K562 (cell line): ENCODE data around the gene RNF187. TPM values are rescaled to one million over a fixed set of nuclear protein-coding genes. Genes with fewer than 3 reads are reported as not detected.
A peak's percentile ranks its signal among the peaks of the same experiment; 100 is the strongest.

Experiments
- ARHGAP35 ChIP-seq: fragments of 450-650 bp; IDR thresholded peaks from 2 replicates; pipeline ENCODE4 v1.6.1; 2018; ENCODE audit not compliant: partially characterized antibody
- GABPB1 ChIP-seq: sonication (generic); formaldehyde crosslinking; IDR thresholded peaks from 2 replicates; pipeline ENCODE4 v1.8.0; 2022; ENCODE audit warnings: mild to moderate bottlenecking, missing genetic modification reagents
- MYBL2 ChIP-seq, 2 experiments: fragments of 450-650 bp in 1 of 2; sonication (generic) in 1 of 2; formaldehyde crosslinking in 1 of 2; IDR thresholded peaks; 2 replicates each; pipeline versions ENCODE4 v1.6.1 to v1.8.1; 2017 to 2022; ENCODE audit warnings: borderline replicate concordance in 1 of 2, inconsistent platforms in 1 of 2, low read depth in 1 of 2, mild to moderate bottlenecking in 1 of 2, missing genetic modification reagents in 1 of 2, moderate library complexity in 1 of 2
- NCOA4 ChIP-seq: fragments of 450-650 bp; IDR thresholded peaks from 2 replicates; pipeline ENCODE4 v1.6.1; 2018; ENCODE audit warnings: mild to moderate bottlenecking; ENCODE audit not compliant: partially characterized antibody
- NCOA6 ChIP-seq: fragments of 450-650 bp; IDR thresholded peaks from 2 replicates; pipeline ENCODE4 v1.6.1; 2017; ENCODE audit warnings: mild to moderate bottlenecking
- PPARD ChIP-seq: fragments of 250-450 bp; sonication (Bioruptor Pico); IDR thresholded peaks from 2 replicates; pipeline ENCODE4 v1.8.0; 2022; ENCODE audit warnings: inconsistent platforms, mild to moderate bottlenecking, moderate library complexity
- SREBF1 ChIP-seq: fragments of 150-350 bp; IDR thresholded peaks from 2 replicates; pipeline ENCODE4 v1.6.1; 2014; ENCODE audit warnings: antibody characterized with exemption, low read depth, low read length, borderline replicate concordance
- YY1 ChIP-seq, 3 experiments: IDR thresholded peaks; 2 replicates each; pipeline ENCODE4 v1.6.1; 2011; ENCODE audit warnings: low read length in 2 of 3, mild to moderate bottlenecking in 2 of 3, moderate library complexity in 2 of 3, borderline replicate concordance in 1 of 3, control low read depth in 1 of 3, low read depth in 1 of 3; ENCODE audit not compliant: insufficient read depth in 3 of 3, insufficient replicate concordance in 2 of 3, control insufficient read depth in 1 of 3, insufficient read length in 1 of 3; ENCODE audit errors: extremely low read depth in 1 of 3
- ZNF134 ChIP-seq: fragments of 250-450 bp; sonication (Bioruptor Pico); conservative IDR thresholded peaks from 2 replicates; pipeline ENCODE4 v1.4.0; 2020
- ZNF551 ChIP-seq: fragments of 250-450 bp; sonication (Bioruptor Pico); IDR thresholded peaks from 2 replicates; pipeline ENCODE4 v1.5.0; 2021; ENCODE audit warnings: mild to moderate bottlenecking, moderate library complexity
- ZNF717 ChIP-seq: fragments of 250-450 bp; sonication (Bioruptor Pico); IDR thresholded peaks from 2 replicates; pipeline ENCODE4 v1.5.0; 2021
- polyA plus RNA-seq, 8 experiments: library from polyadenylated mRNA; depleted of rRNA in 4 of 8; stranded (reverse) in 5 of 8; unstranded in 3 of 8; fragments of >200 nt; fragmentation: Nextera tagmentation in 2 of 8; fragmentation: Illumina TruSeq in 1 of 8; extraction: Ambion mirVana in 2 of 8; extraction: Trizol in 1 of 8; gene quantifications; 2 replicates each; pipeline versions ENCODE4 v1.2.1 to v1.2.3, GENCODE V29; 2011 to 2014; ENCODE audit warnings: inconsistent platforms in 1 of 8, missing spikeins in 1 of 8
- total RNA-seq, 7 experiments: library from RNA; depleted of rRNA in 6 of 7; stranded (reverse); fragments of >200 nt in 6 of 7; fragmentation: Illumina TruSeq in 2 of 7; extraction: Trizol in 2 of 7; gene quantifications; 2 replicates each; pipeline versions ENCODE4 v1.2.1 to v1.2.3, GENCODE V29; 2011 to 2021; ENCODE audit warnings: low replicate concordance in 1 of 7
- TF ChIP-seq, protein P1 (sequence below), 3 experiments: IDR thresholded peaks in 2 of 3; conservative IDR thresholded peaks in 1 of 3; 2 replicates each; pipeline ENCODE4 v1.5.1; 2011 to 2012; ENCODE audit warnings: low read length in 3 of 3, mild to moderate bottlenecking in 3 of 3, control low read depth in 2 of 3, improper control_type of control experiment in 1 of 3, inconsistent platforms in 1 of 3, low read depth in 1 of 3, mixed read lengths in 1 of 3, moderate library complexity in 1 of 3; ENCODE audit not compliant: insufficient read depth in 2 of 3
- TF ChIP-seq, protein P2 (sequence below): fragments of 450-650 bp; IDR thresholded peaks from 2 replicates; pipeline ENCODE4 v1.6.1; 2018; ENCODE audit not compliant: partially characterized antibody
- TF ChIP-seq, protein P3 (sequence below): fragments of 250-450 bp; sonication (Bioruptor Pico); IDR thresholded peaks from 2 replicates; pipeline ENCODE4 v1.9.0; 2021; ENCODE audit warnings: mild to moderate bottlenecking, inconsistent platforms
- TF ChIP-seq, protein P4 (sequence below): fragments of 200-400 bp; formaldehyde crosslinking; IDR thresholded peaks from 2 replicates; pipeline ENCODE4 v1.6.1; 2017; ENCODE audit warnings: mild to moderate bottlenecking, low read depth, low read length, moderate library complexity

RNF187 gene
- total and polyA plus RNA-seq, 9 of the 15 experiments (the other 6 are each of a cell fraction or from before 2014, with no cell fraction given) = 2.3 to 119 (median 41.9) TPM

DNA sequence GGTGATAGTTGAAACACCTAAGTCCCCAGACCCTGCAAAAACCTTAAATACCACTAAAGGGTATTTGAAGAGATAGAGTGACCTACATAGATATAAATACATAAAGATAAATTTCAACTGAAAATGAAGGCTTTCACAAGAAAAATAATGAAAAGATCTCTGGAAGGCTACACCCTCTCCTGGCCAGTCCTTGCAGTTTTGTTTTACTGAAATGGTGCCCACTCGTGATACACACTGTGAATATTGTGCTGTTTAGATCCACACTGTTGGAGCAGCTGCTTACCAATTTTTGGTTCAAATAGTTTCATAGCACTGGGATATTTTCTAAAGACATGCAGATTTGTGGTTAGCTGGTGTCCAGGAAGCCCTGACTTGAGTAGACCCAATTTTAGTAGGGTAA is 31.5 kb upstream of the RNF187 start (continued):
- no peak for TF ChIP-seq ZNF551 (CRISPR knock-in tag)
- no peak for TF ChIP-seq NCOA4
- TF ChIP-seq, protein P1, sequence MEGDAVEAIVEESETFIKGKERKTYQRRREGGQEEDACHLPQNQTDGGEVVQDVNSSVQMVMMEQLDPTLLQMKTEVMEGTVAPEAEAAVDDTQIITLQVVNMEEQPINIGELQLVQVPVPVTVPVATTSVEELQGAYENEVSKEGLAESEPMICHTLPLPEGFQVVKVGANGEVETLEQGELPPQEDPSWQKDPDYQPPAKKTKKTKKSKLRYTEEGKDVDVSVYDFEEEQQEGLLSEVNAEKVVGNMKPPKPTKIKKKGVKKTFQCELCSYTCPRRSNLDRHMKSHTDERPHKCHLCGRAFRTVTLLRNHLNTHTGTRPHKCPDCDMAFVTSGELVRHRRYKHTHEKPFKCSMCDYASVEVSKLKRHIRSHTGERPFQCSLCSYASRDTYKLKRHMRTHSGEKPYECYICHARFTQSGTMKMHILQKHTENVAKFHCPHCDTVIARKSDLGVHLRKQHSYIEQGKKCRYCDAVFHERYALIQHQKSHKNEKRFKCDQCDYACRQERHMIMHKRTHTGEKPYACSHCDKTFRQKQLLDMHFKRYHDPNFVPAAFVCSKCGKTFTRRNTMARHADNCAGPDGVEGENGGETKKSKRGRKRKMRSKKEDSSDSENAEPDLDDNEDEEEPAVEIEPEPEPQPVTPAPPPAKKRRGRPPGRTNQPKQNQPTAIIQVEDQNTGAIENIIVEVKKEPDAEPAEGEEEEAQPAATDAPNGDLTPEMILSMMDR (IDR thresholded peaks at IDR 0.05 in 2 of 3, conservative IDR thresholded peaks at IDR 0.05 in 1 of 3; ENCODE audit: insufficient read depth in 2 of 3, low read depth in 1 of 3, low read length in 3 of 3) = peak; percentile 45 to 61 (median 51)
- TF ChIP-seq PPARD (CRISPR knock-in tag) = no peak
- TF ChIP-seq, protein P2, sequence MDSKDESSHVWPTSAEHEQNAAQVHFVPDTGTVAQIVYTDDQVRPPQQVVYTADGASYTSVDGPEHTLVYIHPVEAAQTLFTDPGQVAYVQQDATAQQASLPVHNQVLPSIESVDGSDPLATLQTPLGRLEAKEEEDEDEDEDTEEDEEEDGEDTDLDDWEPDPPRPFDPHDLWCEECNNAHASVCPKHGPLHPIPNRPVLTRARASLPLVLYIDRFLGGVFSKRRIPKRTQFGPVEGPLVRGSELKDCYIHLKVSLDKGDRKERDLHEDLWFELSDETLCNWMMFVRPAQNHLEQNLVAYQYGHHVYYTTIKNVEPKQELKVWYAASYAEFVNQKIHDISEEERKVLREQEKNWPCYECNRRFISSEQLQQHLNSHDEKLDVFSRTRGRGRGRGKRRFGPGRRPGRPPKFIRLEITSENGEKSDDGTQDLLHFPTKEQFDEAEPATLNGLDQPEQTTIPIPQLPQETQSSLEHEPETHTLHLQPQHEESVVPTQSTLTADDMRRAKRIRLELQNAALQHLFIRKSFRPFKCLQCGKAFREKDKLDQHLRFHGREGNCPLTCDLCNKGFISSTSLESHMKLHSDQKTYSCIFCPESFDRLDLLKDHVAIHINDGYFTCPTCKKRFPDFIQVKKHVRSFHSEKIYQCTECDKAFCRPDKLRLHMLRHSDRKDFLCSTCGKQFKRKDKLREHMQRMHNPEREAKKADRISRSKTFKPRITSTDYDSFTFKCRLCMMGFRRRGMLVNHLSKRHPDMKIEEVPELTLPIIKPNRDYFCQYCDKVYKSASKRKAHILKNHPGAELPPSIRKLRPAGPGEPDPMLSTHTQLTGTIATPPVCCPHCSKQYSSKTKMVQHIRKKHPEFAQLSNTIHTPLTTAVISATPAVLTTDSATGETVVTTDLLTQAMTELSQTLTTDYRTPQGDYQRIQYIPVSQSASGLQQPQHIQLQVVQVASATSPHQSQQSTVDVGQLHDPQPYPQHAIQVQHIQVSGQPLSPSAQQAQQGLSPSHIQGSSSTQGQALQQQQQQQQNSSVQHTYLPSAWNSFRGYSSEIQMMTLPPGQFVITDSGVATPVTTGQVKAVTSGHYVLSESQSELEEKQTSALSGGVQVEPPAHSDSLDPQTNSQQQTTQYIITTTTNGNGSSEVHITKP = no peak
- TF ChIP-seq MYBL2 (IDR thresholded peaks at IDR 0.05; ENCODE audit: low read depth) = no peak
- no peak for TF ChIP-seq MYBL2 (CRISPR knock-in tag; IDR thresholded peaks at IDR 0.05; ENCODE audit: borderline replicate concordance)
- no peak for TF ChIP-seq GABPB1
- TF ChIP-seq ZNF134 (CRISPR knock-in tag) = no peak
- no peak for TF ChIP-seq SREBF1
- TF ChIP-seq, protein P3, sequence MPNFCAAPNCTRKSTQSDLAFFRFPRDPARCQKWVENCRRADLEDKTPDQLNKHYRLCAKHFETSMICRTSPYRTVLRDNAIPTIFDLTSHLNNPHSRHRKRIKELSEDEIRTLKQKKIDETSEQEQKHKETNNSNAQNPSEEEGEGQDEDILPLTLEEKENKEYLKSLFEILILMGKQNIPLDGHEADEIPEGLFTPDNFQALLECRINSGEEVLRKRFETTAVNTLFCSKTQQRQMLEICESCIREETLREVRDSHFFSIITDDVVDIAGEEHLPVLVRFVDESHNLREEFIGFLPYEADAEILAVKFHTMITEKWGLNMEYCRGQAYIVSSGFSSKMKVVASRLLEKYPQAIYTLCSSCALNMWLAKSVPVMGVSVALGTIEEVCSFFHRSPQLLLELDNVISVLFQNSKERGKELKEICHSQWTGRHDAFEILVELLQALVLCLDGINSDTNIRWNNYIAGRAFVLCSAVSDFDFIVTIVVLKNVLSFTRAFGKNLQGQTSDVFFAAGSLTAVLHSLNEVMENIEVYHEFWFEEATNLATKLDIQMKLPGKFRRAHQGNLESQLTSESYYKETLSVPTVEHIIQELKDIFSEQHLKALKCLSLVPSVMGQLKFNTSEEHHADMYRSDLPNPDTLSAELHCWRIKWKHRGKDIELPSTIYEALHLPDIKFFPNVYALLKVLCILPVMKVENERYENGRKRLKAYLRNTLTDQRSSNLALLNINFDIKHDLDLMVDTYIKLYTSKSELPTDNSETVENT (CRISPR knock-in tag) = no peak
- no peak for TF ChIP-seq YY1 (IDR thresholded peaks at IDR 0.05; ENCODE audit: borderline replicate concordance in 1 of 3, control insufficient read depth in 1 of 3, extremely low read depth in 1 of 3, insufficient read depth in 3 of 3, insufficient read length in 1 of 3, insufficient replicate concordance in 2 of 3, low read depth in 1 of 3, low read length in 2 of 3)
- TF ChIP-seq NCOA6 = no peak
- TF ChIP-seq, protein P4, sequence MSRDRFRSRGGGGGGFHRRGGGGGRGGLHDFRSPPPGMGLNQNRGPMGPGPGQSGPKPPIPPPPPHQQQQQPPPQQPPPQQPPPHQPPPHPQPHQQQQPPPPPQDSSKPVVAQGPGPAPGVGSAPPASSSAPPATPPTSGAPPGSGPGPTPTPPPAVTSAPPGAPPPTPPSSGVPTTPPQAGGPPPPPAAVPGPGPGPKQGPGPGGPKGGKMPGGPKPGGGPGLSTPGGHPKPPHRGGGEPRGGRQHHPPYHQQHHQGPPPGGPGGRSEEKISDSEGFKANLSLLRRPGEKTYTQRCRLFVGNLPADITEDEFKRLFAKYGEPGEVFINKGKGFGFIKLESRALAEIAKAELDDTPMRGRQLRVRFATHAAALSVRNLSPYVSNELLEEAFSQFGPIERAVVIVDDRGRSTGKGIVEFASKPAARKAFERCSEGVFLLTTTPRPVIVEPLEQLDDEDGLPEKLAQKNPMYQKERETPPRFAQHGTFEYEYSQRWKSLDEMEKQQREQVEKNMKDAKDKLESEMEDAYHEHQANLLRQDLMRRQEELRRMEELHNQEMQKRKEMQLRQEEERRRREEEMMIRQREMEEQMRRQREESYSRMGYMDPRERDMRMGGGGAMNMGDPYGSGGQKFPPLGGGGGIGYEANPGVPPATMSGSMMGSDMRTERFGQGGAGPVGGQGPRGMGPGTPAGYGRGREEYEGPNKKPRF = no peak
- TF ChIP-seq ZNF717 (CRISPR knock-in tag) = no peak
- no peak for TF ChIP-seq ARHGAP35
